Stimulated activated CD8-positive, alpha-beta memory T cell treated with anti-CD3 and anti-CD28 coated beads, Interleukin-15, amount 100 ng/mL, for 1 hour (primary cell): ENCODE measurements around the gene ZNHIT2.

Experiments used
- DNase-seq: peaks from one replicate; pipeline ENCODE4 v3.0.0-alpha.2; 2020; ENCODE audit warnings: low read depth

ZNHIT2 gene

DNA sequence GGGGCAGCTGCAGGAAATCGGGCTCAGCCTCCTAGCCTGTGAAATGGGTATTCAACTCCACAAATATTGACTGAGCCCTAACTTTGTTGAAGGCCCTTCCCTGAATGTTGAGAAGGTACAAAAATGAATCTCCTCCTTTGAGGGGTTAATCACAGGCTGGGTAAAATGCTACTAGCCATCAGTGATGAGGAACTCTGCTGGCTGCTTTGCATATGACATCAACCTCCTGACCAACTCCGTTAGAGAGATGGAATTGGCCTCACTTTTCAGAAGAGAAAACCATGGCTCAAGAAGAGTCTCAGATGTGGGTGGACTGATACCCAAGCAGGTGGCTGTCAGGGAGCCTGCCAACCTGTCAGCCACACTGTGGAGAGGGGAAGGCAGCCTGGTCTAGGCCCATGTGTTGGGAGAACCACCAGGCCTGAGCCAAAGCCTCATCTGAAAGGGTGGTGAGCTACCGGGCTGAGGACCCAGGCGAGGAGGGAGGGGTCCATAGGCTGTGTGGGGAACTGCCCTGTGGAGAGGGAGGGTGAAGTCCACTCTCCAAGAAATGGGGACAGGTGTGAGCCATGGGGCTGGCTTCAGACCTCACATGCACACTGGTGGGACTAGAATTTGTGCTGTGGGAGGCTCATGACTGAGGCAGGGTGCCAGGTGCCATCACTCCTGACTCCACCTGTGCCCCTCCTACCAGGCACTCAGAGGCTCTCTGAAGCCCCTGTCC is 45.4 kb downstream of the ZNHIT2 start:
- DNase-seq, result no peak

DNA sequence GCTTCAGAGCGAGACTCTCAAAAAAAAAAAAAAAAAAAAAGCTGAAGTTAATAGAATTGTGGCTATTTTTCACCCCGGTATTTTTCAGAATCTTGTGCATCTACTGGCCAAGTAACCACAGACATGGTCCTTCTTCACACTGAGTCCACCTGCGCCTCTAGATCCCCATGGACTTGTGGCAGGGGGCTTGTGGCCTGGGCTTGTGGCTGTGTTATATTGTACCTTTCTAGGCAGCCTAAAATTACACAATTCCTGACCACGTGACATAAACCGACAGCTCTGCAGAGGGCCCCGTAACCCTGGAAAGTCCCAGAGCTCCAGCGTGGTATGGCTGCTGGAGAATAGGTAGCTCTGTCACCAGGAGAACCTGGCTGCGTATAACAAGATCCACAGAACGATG is 48.3 kb downstream of the ZNHIT2 start:
- no peak for DNase-seq

DNA sequence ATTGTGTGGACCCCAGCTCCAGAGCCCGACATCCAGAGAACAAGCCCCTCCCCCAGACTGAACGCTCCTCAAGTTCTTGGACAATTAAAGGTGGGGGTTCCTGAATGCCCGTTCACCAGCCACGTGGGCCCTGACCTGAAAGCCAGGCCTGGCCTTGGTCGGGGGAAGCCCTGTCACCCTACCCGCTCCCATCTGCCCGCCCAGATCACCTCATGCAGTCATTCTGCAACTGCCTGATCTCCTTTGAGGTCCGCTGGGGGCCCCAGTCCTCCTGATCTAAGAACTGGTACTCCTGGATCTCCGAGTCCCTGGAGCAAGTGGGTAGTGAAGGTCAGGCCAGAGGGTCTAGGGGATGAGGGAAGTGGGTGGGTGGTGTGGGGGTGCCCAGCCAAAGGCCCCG is 50.1 kb downstream of the ZNHIT2 start:
- DNase-seq, result no peak

DNA sequence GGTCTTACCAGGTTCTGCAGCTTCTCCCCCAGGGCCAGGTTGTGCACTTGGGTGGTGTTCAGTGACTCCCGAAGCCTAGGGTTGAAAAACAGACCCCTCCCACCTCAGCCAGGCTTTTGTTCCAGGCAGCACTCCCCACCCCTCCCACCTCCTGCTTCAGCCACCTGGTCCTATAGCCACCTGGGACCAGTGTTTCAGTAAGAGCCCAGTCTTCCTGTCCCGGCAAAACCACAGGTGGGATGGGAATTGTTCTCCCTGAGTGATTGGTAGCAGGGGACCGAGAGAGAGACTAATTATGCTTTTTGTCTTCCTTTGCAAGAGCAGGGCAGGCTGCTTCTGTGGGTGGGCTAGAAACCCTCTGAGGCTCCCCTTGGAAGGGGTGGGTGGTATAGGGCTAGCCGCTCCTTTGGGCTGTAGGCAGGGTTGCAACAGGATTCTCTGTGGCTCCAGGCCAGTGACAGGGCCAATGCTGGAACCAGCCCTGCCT is 50.7 kb downstream of the ZNHIT2 start:
- no peak for DNase-seq
